ENCODE data around the gene AOPEP. TPM values are rescaled to one million over a fixed set of nuclear protein-coding genes. Genes with fewer than 3 reads are reported as not detected.

AOPEP gene
- total RNA-seq, 1 experiment from 2014 or later = 15.0 TPM

DNA sequence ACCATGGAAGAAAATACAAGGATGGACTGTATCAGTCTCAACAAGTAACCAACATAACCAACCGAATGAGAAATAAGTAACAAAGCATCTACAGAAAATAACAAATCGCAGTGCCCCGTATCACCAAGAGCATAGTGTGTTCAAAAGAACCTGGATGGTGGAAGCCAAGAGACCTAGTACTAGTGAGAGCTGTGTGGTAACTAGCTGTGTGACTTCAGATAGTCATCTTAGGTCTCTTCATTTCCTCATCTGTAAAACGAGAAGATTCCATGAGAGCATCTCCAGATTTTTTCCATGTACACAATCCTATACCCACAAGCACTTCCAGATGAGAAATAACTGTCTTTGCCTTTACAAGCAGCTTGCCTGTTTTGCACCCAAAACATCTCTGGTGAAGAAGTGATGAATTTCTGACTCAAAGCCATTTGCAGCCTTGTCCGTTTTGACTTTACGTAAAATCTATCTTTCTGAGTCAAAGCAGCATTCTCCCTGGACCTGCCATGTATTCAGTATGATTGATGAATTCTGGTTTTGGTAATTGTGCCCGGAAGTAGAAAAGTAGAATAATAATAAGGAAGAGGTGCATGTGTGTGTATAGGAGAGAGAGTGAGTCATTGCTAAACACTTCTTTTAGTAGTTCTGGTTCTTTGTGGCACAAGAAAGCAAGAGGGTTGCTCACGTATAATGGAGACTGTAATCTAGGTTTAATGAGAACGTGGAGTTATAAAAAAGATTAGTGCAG lies 41.0 kb downstream of the AOPEP start:
- Histone ChIP-seq H3K4me1 (ENCODE audit: insufficient read depth, low read length) (no peaks in the 10 kb centered on the region), H3K4ac (ENCODE audit: low read depth, low read length) (no peak overlapping the region), H3K18ac (ENCODE audit: insufficient read length, low read depth, low read length) (no peak overlapping the region), H3K9ac (ENCODE audit: extremely low read depth, insufficient read length, low read length) (no peak overlapping the region), H2BK120ac (ENCODE audit: low read depth, low read length, poor library complexity, severe bottlenecking) (no peak overlapping the region), H3K27ac (ENCODE audit: insufficient read length, low read depth, low read length) (no peak overlapping the region), H4K91ac (ENCODE audit: insufficient read length, low read depth, low read length) (no peak overlapping the region), H2AK5ac (ENCODE audit: insufficient read length, low read length) (no peak overlapping the region), H3K23me2 (ENCODE audit: insufficient read length, low read depth, low read length, poor library complexity, severe bottlenecking) (no peaks in the 10 kb centered on the region), H3K4me2 (ENCODE audit: insufficient read depth, insufficient read length, low read length) (no peak overlapping the region), H3K9me3 (ENCODE audit: control insufficient read depth, low read depth, low read length) (no peaks in the 10 kb centered on the region), H2BK12ac (ENCODE audit: insufficient read length, low read depth, low read length) (no peak overlapping the region), H2BK5ac (ENCODE audit: insufficient read length, low read length) (no peak overlapping the region), H4K20me1 (ENCODE audit: control insufficient read depth, insufficient read depth, insufficient read length) (no peaks in the 10 kb centered on the region), H3T11ph (ENCODE audit: low read length) (no peak overlapping the region), H2BK20ac (ENCODE audit: low read depth, low read length, poor library complexity, severe bottlenecking) (no peak overlapping the region), H3K56ac (ENCODE audit: insufficient read length, low read depth, low read length) (no peak overlapping the region), H3K27me3 (ENCODE audit: insufficient read depth, low read length) (no peaks in the 10 kb centered on the region), H3K14ac (ENCODE audit: insufficient read depth, low read length) (no peak overlapping the region), H4K5ac (ENCODE audit: insufficient read length, low read depth, low read length) (no peak overlapping the region), H3K79me2 (ENCODE audit: insufficient read depth, low read length) (no peaks in the 10 kb centered on the region; the same call in 1 of the 2 replicates), H4K8ac (replicated peaks; ENCODE audit: insufficient read length, low read depth, low read length) (no peak overlapping the region), H3K23ac (ENCODE audit: insufficient read length, low read depth, low read length) (no peak overlapping the region), H2BK15ac (ENCODE audit: low read depth, low read length) (no peak overlapping the region), H2AFZ (ENCODE audit: low read length) (no peak overlapping the region), H3K79me1 (ENCODE audit: insufficient read depth, low read depth, low read length, poor library complexity, severe bottlenecking) (no peaks in the 10 kb centered on the region)
- WGBS (ENCODE audit: extremely low coverage, insufficient read length, low lambda C conversion rate) = 100% methylated on average over 1 of the region's 9 CpGs
- Mint-ChIP-seq H3K36me3 (ENCODE audit: insufficient read depth in 1 of 3, low read depth in 3 of 3) (no peaks in the 10 kb centered on the region; a peak in 1 of 7 replicates), H3K27me3 (ENCODE audit: low read depth) (no peaks in the 10 kb centered on the region), H3K27ac (no peak overlapping the region), H3K9me3 (no peaks in the 10 kb centered on the region), H3K4me3 (no peak overlapping the region), H3K4me1 (peaks cover 15 to 23% of the 10 kb centered on the region in 2 experiments)
- no peak for DNase-seq
- TF ChIP-seq, protein P1, sequence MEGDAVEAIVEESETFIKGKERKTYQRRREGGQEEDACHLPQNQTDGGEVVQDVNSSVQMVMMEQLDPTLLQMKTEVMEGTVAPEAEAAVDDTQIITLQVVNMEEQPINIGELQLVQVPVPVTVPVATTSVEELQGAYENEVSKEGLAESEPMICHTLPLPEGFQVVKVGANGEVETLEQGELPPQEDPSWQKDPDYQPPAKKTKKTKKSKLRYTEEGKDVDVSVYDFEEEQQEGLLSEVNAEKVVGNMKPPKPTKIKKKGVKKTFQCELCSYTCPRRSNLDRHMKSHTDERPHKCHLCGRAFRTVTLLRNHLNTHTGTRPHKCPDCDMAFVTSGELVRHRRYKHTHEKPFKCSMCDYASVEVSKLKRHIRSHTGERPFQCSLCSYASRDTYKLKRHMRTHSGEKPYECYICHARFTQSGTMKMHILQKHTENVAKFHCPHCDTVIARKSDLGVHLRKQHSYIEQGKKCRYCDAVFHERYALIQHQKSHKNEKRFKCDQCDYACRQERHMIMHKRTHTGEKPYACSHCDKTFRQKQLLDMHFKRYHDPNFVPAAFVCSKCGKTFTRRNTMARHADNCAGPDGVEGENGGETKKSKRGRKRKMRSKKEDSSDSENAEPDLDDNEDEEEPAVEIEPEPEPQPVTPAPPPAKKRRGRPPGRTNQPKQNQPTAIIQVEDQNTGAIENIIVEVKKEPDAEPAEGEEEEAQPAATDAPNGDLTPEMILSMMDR (conservative IDR thresholded peaks at IDR 0.05) = no peak
